HL-60 (cell line): ENCODE results near the gene WNT3.

Experiments used
- DNase-seq, 2 experiments: peaks; one replicate each; pipeline ENCODE4 v3.0.0-alpha.2; 2010 to 2020; ENCODE audit warnings: low read depth in 1 of 2, low spot score in 1 of 2
- H3K27ac ChIP-seq: fragments of 250-450 bp; sonication (Bioruptor Pico); replicated peaks from 2 replicates; pipeline ENCODE4 v1.5.1; 2020; ENCODE audit warnings: mild to moderate bottlenecking, moderate library complexity
- H3K27me3 ChIP-seq: fragments of 250-450 bp; sonication (Bioruptor Pico); 2 replicates; pipeline ENCODE4 v1.5.1; 2021; ENCODE audit warnings: mild to moderate bottlenecking, moderate library complexity; ENCODE audit not compliant: insufficient read depth, poor library complexity, severe bottlenecking
- H3K4me3 ChIP-seq: replicated peaks from 2 replicates; pipeline ENCODE4 v1.5.1; 2011; ENCODE audit warnings: mild to moderate bottlenecking, control low read depth, low read length; ENCODE audit not compliant: insufficient read depth
- GABPA ChIP-seq: IDR thresholded peaks from 2 replicates; pipeline ENCODE4 v1.6.1; 2012; ENCODE audit warnings: low read depth
- POLR2AphosphoS5 ChIP-seq: IDR thresholded peaks from 2 replicates; pipeline ENCODE4 v1.6.1; 2012; ENCODE audit warnings: low read depth
- SPI1 ChIP-seq: IDR thresholded peaks from 2 replicates; pipeline ENCODE4 v1.6.1; 2012; ENCODE audit warnings: low read depth, mild to moderate bottlenecking, borderline replicate concordance
- TF ChIP-seq, protein P1 (sequence below): IDR thresholded peaks from 2 replicates; pipeline ENCODE4 v1.6.1; 2012; ENCODE audit warnings: low read depth; ENCODE audit not compliant: insufficient replicate concordance
- TF ChIP-seq, protein P2 (sequence below): IDR thresholded peaks from one replicate; pipeline ENCODE4 v1.5.1; 2011; ENCODE audit warnings: low read length, control low read depth, inconsistent platforms; ENCODE audit not compliant: insufficient read depth

WNT3 gene

DNA sequence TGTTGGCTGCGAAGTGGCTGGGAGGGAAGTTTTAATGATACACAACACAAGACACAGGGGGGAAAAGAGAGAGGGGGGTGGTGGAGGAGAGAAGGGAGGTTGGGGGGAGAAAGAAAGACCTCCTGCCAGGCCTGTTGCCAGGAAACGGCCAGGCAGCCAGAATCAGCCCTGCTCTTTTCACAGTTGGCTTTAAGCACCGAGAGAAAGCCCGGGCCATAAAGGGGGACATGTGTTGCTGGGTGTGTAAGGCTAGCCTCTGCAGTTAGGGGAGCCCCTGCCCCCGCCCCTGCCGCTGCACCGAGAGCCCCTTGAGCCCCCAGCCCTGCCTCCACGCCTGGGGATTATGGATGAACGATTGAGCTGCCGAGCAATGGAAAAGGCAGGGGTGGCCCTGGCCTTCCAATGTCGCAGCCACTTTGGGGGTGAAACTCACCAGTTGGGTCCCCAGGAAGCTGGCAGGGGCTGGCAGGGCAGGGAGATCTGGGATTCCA lies 13.9 kb upstream of the WNT3 start:
- H3K4me3 ChIP-seq, result no peak overlapping the region
- TF ChIP-seq, protein P1, sequence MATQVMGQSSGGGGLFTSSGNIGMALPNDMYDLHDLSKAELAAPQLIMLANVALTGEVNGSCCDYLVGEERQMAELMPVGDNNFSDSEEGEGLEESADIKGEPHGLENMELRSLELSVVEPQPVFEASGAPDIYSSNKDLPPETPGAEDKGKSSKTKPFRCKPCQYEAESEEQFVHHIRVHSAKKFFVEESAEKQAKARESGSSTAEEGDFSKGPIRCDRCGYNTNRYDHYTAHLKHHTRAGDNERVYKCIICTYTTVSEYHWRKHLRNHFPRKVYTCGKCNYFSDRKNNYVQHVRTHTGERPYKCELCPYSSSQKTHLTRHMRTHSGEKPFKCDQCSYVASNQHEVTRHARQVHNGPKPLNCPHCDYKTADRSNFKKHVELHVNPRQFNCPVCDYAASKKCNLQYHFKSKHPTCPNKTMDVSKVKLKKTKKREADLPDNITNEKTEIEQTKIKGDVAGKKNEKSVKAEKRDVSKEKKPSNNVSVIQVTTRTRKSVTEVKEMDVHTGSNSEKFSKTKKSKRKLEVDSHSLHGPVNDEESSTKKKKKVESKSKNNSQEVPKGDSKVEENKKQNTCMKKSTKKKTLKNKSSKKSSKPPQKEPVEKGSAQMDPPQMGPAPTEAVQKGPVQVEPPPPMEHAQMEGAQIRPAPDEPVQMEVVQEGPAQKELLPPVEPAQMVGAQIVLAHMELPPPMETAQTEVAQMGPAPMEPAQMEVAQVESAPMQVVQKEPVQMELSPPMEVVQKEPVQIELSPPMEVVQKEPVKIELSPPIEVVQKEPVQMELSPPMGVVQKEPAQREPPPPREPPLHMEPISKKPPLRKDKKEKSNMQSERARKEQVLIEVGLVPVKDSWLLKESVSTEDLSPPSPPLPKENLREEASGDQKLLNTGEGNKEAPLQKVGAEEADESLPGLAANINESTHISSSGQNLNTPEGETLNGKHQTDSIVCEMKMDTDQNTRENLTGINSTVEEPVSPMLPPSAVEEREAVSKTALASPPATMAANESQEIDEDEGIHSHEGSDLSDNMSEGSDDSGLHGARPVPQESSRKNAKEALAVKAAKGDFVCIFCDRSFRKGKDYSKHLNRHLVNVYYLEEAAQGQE, result no peak
- TF ChIP-seq, protein P2, sequence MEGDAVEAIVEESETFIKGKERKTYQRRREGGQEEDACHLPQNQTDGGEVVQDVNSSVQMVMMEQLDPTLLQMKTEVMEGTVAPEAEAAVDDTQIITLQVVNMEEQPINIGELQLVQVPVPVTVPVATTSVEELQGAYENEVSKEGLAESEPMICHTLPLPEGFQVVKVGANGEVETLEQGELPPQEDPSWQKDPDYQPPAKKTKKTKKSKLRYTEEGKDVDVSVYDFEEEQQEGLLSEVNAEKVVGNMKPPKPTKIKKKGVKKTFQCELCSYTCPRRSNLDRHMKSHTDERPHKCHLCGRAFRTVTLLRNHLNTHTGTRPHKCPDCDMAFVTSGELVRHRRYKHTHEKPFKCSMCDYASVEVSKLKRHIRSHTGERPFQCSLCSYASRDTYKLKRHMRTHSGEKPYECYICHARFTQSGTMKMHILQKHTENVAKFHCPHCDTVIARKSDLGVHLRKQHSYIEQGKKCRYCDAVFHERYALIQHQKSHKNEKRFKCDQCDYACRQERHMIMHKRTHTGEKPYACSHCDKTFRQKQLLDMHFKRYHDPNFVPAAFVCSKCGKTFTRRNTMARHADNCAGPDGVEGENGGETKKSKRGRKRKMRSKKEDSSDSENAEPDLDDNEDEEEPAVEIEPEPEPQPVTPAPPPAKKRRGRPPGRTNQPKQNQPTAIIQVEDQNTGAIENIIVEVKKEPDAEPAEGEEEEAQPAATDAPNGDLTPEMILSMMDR, result no peak
- TF ChIP-seq GABPA, result no peak
- no peak for TF ChIP-seq SPI1
- no peak for TF ChIP-seq POLR2AphosphoS5
- no peak for DNase-seq
- no peak overlapping the region for H3K27ac ChIP-seq
- H3K27me3 ChIP-seq, result no peaks in the 10 kb centered on the region

DNA sequence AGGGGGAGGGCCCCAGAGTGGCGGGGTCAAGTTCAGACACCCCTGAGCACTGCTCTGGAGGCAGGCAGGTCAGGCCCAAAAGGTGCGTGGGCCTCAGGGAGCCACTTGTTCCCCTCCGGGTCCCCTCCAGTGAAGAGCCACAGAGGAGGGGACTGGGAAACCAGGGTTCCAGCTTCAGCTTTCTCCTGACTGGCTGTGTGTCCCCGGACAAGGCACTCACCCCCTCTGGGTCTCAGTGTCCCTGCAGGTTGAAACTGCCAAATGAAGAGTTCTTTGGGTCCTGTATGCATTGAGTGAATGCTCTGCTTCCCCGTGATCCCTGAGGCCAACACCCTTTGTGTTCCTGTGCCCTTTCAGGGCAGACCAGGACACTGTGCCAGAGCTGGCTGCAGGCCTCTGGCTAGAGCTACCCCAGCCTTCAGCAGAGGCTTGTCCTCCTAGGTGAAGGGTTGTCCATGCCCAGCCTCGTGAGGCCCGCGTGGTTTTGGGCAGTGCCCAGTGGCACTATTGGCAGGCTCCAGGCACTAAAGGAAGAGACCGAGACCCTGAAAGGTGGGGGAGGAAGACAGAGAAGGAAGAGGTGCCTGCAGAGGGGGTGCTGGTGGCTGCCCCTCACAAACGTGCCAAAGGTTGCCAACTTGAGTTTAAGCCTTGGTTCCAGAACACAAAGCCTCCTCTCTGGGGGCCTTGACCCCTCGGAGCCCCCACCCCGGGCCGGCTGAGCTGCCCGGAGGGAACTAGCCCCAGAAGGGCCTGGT lies 13.3 kb upstream of the WNT3 start:
- Histone ChIP-seq H3K27ac (no peak overlapping the region), H3K4me3 (no peak overlapping the region), H3K27me3 (no peaks in the 10 kb centered on the region)
- TF ChIP-seq, protein P2, result no peak
- TF ChIP-seq GABPA, result no peak
- TF ChIP-seq, protein P1, result no peak
- no peak for TF ChIP-seq POLR2AphosphoS5
- TF ChIP-seq SPI1, result no peak
- DNase-seq, result no peak

DNA sequence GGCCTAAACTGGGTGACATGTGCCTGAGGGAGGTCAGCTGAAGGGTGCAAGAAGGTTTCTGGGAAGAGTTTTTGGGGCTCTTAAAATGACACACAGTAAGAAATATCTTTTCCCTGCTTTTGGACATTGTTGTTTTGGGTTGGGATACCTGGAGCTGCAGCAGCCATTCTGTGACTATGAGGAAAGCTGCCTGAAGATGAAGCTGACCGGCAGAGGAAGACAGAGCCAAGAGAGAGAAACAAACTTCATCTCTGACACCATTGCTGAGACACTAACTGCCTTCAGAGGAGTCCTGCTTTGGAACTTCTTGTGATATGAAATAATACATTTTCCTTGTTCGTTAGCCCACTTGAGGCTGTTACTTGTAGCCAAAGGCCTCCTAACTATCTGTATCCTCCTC lies 8.8 kb upstream of the WNT3 start:
- TF ChIP-seq SPI1 (no peak), POLR2AphosphoS5 (no peak), GABPA (no peak)
- TF ChIP-seq, protein P1, result no peak
- TF ChIP-seq, protein P2, result no peak
- DNase-seq, result no peak
- Histone ChIP-seq H3K27ac (no peak overlapping the region), H3K27me3 (peaks cover 2% of the 10 kb centered on the region), H3K4me3 (no peak overlapping the region)
